Neural progenitor cell (in vitro differentiated cells): ENCODE measurements around the gene KIF4B.

Experiments
- EZH2phosphoT487 ChIP-seq: fragments of 200-600 bp; sonication (generic); IDR thresholded peaks from 2 replicates; pipeline ENCODE4 v1.6.1; 2017; ENCODE audit warnings: antibody characterized with exemption
- TF ChIP-seq, protein P1 (sequence below): fragments of 200-600 bp; sonication (generic); IDR thresholded peaks from 2 replicates; pipeline ENCODE4 v1.5.1; 2017; ENCODE audit warnings: antibody characterized with exemption, mild to moderate bottlenecking

DNA sequence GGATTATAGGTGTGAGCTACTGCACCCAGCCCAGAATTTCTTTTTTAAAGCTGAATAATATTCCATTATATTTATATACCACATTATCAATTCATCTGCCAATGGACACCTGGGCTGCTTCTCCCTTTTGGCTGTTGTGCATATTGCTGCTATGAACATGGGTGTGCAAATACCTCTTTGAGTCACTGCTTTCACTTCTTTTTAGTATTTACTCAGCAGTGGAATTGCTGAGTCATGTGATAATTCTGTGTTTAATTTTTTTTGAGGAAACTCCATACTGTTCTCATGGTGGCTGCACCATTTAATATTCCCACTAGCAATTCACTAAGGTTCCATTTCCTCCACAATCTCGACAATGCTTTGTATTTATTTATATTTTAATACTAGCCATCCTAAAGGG is 36.1 kb upstream of the KIF4B start:
- TF ChIP-seq, protein P1, sequence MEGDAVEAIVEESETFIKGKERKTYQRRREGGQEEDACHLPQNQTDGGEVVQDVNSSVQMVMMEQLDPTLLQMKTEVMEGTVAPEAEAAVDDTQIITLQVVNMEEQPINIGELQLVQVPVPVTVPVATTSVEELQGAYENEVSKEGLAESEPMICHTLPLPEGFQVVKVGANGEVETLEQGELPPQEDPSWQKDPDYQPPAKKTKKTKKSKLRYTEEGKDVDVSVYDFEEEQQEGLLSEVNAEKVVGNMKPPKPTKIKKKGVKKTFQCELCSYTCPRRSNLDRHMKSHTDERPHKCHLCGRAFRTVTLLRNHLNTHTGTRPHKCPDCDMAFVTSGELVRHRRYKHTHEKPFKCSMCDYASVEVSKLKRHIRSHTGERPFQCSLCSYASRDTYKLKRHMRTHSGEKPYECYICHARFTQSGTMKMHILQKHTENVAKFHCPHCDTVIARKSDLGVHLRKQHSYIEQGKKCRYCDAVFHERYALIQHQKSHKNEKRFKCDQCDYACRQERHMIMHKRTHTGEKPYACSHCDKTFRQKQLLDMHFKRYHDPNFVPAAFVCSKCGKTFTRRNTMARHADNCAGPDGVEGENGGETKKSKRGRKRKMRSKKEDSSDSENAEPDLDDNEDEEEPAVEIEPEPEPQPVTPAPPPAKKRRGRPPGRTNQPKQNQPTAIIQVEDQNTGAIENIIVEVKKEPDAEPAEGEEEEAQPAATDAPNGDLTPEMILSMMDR: no peak
- no peak for TF ChIP-seq EZH2phosphoT487
